Measurements from ENCODE around the gene CFAP20DC.

DNA sequence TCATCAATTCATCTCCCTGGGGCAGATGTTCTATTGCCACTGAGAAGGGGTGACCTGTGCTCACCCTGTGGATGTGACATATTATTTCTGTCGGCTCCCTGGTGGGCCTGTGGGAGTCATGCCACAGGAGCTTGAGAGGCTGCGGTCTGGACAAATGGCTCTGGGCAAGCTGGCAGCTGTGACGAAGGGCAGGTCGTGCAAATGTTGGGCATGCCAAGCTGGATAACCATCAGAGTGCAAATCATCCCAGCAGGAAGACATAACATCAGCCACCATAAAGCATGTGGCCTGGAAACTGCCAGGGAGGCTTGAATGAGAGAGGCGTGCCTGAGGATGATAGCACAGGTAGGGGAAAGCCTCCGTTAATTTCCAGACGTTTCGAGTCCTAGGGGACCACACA, 338.0 kb downstream of the CFAP20DC start:
- no peak for TF ChIP-seq ZFX (IDR thresholded peaks at IDR 0.05; ENCODE audit: borderline replicate concordance)
- TF ChIP-seq, protein P1, sequence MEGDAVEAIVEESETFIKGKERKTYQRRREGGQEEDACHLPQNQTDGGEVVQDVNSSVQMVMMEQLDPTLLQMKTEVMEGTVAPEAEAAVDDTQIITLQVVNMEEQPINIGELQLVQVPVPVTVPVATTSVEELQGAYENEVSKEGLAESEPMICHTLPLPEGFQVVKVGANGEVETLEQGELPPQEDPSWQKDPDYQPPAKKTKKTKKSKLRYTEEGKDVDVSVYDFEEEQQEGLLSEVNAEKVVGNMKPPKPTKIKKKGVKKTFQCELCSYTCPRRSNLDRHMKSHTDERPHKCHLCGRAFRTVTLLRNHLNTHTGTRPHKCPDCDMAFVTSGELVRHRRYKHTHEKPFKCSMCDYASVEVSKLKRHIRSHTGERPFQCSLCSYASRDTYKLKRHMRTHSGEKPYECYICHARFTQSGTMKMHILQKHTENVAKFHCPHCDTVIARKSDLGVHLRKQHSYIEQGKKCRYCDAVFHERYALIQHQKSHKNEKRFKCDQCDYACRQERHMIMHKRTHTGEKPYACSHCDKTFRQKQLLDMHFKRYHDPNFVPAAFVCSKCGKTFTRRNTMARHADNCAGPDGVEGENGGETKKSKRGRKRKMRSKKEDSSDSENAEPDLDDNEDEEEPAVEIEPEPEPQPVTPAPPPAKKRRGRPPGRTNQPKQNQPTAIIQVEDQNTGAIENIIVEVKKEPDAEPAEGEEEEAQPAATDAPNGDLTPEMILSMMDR (IDR thresholded peaks at IDR 0.05) = no peak
